ENCODE measurements around the gene OR10K1.

Gene OR10K1

DNA sequence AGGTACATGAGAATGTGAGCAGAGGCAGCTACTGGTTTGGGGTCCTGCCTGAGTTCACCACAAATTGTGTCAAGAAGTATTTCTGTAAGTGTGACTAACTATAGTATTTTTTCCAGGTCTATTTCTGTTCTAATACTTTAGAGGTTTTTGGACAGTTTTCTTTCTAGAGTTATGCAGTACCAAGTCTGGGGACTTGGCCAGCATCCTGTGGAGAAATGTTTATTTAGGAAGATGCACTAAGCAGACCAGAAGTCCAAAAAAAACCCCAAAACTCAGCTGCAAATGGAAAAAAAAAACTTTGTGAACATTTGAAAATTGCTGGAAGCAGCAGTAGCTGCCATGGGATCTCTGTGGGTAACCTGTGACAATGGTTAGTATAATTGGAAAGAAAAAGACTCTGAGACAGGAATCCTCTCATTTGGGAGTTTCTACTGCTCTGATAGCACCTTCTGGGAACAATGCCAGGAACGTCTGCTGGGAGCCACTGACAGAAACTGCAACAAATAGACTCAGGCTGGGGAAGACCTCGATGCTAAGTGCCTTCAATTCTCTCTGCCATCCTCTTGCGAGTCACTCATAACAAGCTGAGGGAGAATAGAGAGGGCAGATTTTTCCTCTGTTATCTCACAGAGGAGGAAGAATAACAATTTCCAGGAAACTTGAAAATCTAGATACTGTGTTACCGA lies 48.0 kb downstream of the OR10K1 start:
- H3K4me3 ChIP-seq (ENCODE audit: low read length): no peak overlapping the region
- DNase-seq (ENCODE audit: low read depth, low spot score): no peak

GRCh38 chr1:158516966-158517365 lies 55.3 kb downstream of the OR10K1 start:
- H3K4me3 ChIP-seq (ENCODE audit: low read length): no peak overlapping the region
- DNase-seq (ENCODE audit: low read depth, low spot score): no peak
